Measurements from ENCODE around the gene ZBTB12. TPM values are rescaled to one million over a fixed set of nuclear protein-coding genes. Genes with fewer than 3 reads are reported as not detected.
"Not testable (repeated sequence)": the region's sequence is repeated elsewhere in the genome, so short reads cannot be mapped to it uniquely, and the experiment has no call there.

The ZBTB12 gene
- polyA plus RNA-seq, 1 donor (not counting 4 experiments of a cell fraction or from before 2014, with no cell fraction given): 0.64 TPM

GRCh38 chr6:31859923-31860322 lies 42.0 kb downstream of the ZBTB12 start:
- dilution Hi-C loops (cut with MboI; ENCODE audit: extremely low pct_ligation_motif_present, low sequenced_read_pairs): no loop called here

DNA sequence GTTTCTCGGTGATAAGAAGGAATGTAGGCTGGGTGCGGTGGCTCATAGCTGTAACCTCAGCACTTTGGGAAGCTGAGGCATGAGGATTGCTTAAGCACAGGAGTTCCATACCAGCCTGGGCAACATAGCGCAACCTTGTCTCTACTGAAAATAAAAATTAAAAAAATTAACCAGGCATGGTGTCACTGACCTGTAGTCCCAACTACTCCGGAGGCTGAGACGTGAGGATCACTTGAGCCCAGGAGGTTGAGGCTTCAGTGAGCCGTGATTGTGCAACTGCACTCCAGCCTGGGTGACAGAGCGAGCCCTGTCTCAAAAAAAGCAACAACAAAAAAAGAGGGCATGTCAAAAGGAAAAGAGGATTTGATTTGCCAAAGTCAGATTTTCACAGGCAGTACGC lies 43.2 kb downstream of the ZBTB12 start:
- H3K36me3 ChIP-seq (ENCODE audit: control insufficient read depth in 2 of 2, extremely low read depth in 1 of 2, insufficient read depth in 2 of 2, low read length in 2 of 2): peaks cover 15 to 16% of the 10 kb centered on the region in 2 experiments
- dilution Hi-C loops (cut with MboI; ENCODE audit: extremely low pct_ligation_motif_present, low sequenced_read_pairs): no loop called here
- FAIRE-seq (no peak), DNase-seq (ENCODE audit: low read depth, low spot score) (no peak)
- no peak overlapping the region for H3K27ac ChIP-seq (ENCODE audit: control insufficient read depth, insufficient read depth, low read length)
- H3K4me2 ChIP-seq (ENCODE audit: control insufficient read depth, extremely low read depth, insufficient read depth, low read depth, low read length): no peak overlapping the region
- H4K20me1 ChIP-seq (ENCODE audit: control insufficient read depth, extremely low read depth, insufficient read depth, low read length): no peaks in the 10 kb centered on the region
- TF ChIP-seq EZH2 (IDR thresholded peaks at IDR 0.05; ENCODE audit: low read length): no peak
- no peak overlapping the region for H3K9ac ChIP-seq (ENCODE audit: control insufficient read depth, extremely low read depth, insufficient read depth, low read length)
- H3K27me3 ChIP-seq (ENCODE audit: control insufficient read depth, extremely low read depth, insufficient read depth, low read length): no peaks in the 10 kb centered on the region
- H3K9me3 ChIP-seq (ENCODE audit: control insufficient read depth, low read depth, low read length): no peaks in the 10 kb centered on the region
- no peak overlapping the region for H2AFZ ChIP-seq (ENCODE audit: control insufficient read depth, low read length)
- no peaks in the 10 kb centered on the region for H3K9me1 ChIP-seq (ENCODE audit: control insufficient read depth, extremely low read depth, insufficient read depth, low read length)
- peaks cover 12% of the 10 kb centered on the region for H3K4me1 ChIP-seq (ENCODE audit: control insufficient read depth, extremely low read depth, insufficient read depth, low read length)
- H3K79me2 ChIP-seq (ENCODE audit: control insufficient read depth, insufficient read depth, low read length): peaks cover 5% of the 10 kb centered on the region
- no peak overlapping the region for H3K4me3 ChIP-seq (ENCODE audit: control insufficient read depth in 2 of 3, extremely low read depth in 1 of 3, insufficient read depth in 2 of 3, low read depth in 1 of 3, low read length in 3 of 3)

More at GRCh38 chr6:31859923-31860322, 42.0 kb downstream of the ZBTB12 start:
- FAIRE-seq: no peak
- Histone ChIP-seq H3K4me2 (ENCODE audit: control insufficient read depth, extremely low read depth, insufficient read depth, low read depth, low read length) (no peak overlapping the region), H3K27me3 (ENCODE audit: control insufficient read depth, extremely low read depth, insufficient read depth, low read length) (no peaks in the 10 kb centered on the region), H3K9ac (ENCODE audit: control insufficient read depth, extremely low read depth, insufficient read depth, low read length) (no peak overlapping the region), H4K20me1 (ENCODE audit: control insufficient read depth, extremely low read depth, insufficient read depth, low read length) (no peaks in the 10 kb centered on the region), H3K36me3 (ENCODE audit: control insufficient read depth in 2 of 2, extremely low read depth in 1 of 2, insufficient read depth in 2 of 2, low read length in 2 of 2) (peaks cover 15 to 16% of the 10 kb centered on the region in 2 experiments), H3K4me1 (ENCODE audit: control insufficient read depth, extremely low read depth, insufficient read depth, low read length) (peaks cover 12% of the 10 kb centered on the region), H3K27ac (ENCODE audit: control insufficient read depth, insufficient read depth, low read length) (no peak overlapping the region), H3K4me3 (ENCODE audit: control insufficient read depth in 2 of 3, extremely low read depth in 1 of 3, insufficient read depth in 2 of 3, low read depth in 1 of 3, low read length in 3 of 3) (no peak overlapping the region), H3K9me3 (ENCODE audit: control insufficient read depth, low read depth, low read length) (no peaks in the 10 kb centered on the region), H3K9me1 (ENCODE audit: control insufficient read depth, extremely low read depth, insufficient read depth, low read length) (no peaks in the 10 kb centered on the region), H3K79me2 (ENCODE audit: control insufficient read depth, insufficient read depth, low read length) (peaks cover 5% of the 10 kb centered on the region), H2AFZ (ENCODE audit: control insufficient read depth, low read length) (no peak overlapping the region)
- no peak for DNase-seq (ENCODE audit: low read depth, low spot score)
- TF ChIP-seq, protein P1, sequence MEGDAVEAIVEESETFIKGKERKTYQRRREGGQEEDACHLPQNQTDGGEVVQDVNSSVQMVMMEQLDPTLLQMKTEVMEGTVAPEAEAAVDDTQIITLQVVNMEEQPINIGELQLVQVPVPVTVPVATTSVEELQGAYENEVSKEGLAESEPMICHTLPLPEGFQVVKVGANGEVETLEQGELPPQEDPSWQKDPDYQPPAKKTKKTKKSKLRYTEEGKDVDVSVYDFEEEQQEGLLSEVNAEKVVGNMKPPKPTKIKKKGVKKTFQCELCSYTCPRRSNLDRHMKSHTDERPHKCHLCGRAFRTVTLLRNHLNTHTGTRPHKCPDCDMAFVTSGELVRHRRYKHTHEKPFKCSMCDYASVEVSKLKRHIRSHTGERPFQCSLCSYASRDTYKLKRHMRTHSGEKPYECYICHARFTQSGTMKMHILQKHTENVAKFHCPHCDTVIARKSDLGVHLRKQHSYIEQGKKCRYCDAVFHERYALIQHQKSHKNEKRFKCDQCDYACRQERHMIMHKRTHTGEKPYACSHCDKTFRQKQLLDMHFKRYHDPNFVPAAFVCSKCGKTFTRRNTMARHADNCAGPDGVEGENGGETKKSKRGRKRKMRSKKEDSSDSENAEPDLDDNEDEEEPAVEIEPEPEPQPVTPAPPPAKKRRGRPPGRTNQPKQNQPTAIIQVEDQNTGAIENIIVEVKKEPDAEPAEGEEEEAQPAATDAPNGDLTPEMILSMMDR (optimal IDR thresholded peaks at IDR 0.05 in 1 of 3, IDR thresholded peaks at IDR 0.05 in 1 of 3, conservative IDR thresholded peaks at IDR 0.05 in 1 of 3; ENCODE audit: extremely low read depth in 1 of 3, insufficient read depth in 2 of 3, low read length in 3 of 3): no peak
- no peak for TF ChIP-seq EZH2 (IDR thresholded peaks at IDR 0.05; ENCODE audit: low read length)

GRCh38 chr6:31857774-31858173 lies 44.1 kb downstream of the ZBTB12 start:
- H3K27me3 ChIP-seq (ENCODE audit: control insufficient read depth, extremely low read depth, insufficient read depth, low read length); H2AFZ ChIP-seq (ENCODE audit: control insufficient read depth, low read length); H3K9ac ChIP-seq (ENCODE audit: control insufficient read depth, extremely low read depth, insufficient read depth, low read length); H3K4me2 ChIP-seq (ENCODE audit: control insufficient read depth, extremely low read depth, insufficient read depth, low read depth, low read length); H3K27ac ChIP-seq (ENCODE audit: control insufficient read depth, insufficient read depth, low read length); dilution Hi-C loops (cut with MboI; ENCODE audit: extremely low pct_ligation_motif_present, low sequenced_read_pairs); H3K4me1 ChIP-seq (ENCODE audit: control insufficient read depth, extremely low read depth, insufficient read depth, low read length); H3K9me3 ChIP-seq (ENCODE audit: control insufficient read depth, low read depth, low read length); H3K9me1 ChIP-seq (ENCODE audit: control insufficient read depth, extremely low read depth, insufficient read depth, low read length); H4K20me1 ChIP-seq (ENCODE audit: control insufficient read depth, extremely low read depth, insufficient read depth, low read length); H3K4me3 ChIP-seq (ENCODE audit: control insufficient read depth in 2 of 3, extremely low read depth in 1 of 3, insufficient read depth in 2 of 3, low read depth in 1 of 3, low read length in 3 of 3); H3K79me2 ChIP-seq (ENCODE audit: control insufficient read depth, insufficient read depth, low read length); FAIRE-seq; DNase-seq (ENCODE audit: low read depth, low spot score): not testable (repeated sequence)
- H3K36me3 ChIP-seq (ENCODE audit: control insufficient read depth in 2 of 2, extremely low read depth in 1 of 2, insufficient read depth in 2 of 2, low read length in 2 of 2): peaks cover 15 to 16% of the 10 kb centered on the region in 2 experiments

DNA sequence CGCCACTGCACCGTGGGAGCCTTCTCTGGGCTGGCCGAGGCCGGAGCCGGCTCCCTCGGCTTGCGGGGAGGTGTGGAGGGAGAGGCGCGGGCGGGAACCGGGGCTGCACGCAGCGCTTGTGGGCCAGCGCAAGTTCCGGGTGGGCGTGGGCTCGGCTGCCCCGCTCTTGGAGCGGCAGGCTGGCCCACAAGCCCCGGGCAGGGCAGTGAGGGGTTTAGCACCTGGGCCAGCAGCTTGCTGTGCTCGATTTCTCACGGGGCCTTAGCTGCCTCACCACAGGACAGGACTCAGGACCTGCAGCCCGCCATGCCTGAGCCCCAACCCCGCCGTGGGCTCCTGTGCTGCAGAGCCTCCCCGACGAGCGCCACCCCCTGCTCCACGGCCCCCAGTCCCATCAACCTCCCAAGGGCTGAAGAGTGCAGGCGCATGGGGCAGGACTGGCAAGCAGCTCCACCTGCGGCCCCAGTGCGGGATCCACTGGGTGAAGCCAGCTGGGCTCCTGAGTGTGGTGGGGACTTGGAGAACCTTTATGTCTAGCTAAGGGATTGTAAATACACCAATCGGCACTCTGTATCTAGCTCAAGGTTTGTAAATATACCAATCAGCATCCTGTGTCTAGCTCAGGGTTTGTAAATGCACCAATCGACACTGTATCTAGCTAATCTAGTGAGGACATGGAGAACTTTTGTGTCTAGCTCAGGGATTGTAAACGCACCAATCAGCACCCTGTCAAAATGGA lies 49.7 kb downstream of the ZBTB12 start:
- H2AFZ ChIP-seq (ENCODE audit: control insufficient read depth, low read length); H4K20me1 ChIP-seq (ENCODE audit: control insufficient read depth, extremely low read depth, insufficient read depth, low read length); H3K9me3 ChIP-seq (ENCODE audit: control insufficient read depth, low read depth, low read length); H3K27me3 ChIP-seq (ENCODE audit: control insufficient read depth, extremely low read depth, insufficient read depth, low read length); H3K9me1 ChIP-seq (ENCODE audit: control insufficient read depth, extremely low read depth, insufficient read depth, low read length); FAIRE-seq; H3K9ac ChIP-seq (ENCODE audit: control insufficient read depth, extremely low read depth, insufficient read depth, low read length); H3K36me3 ChIP-seq (ENCODE audit: control insufficient read depth in 2 of 2, extremely low read depth in 1 of 2, insufficient read depth in 2 of 2, low read length in 2 of 2); H3K4me2 ChIP-seq (ENCODE audit: control insufficient read depth, extremely low read depth, insufficient read depth, low read depth, low read length); DNase-seq (ENCODE audit: low read depth, low spot score); H3K4me1 ChIP-seq (ENCODE audit: control insufficient read depth, extremely low read depth, insufficient read depth, low read length); H3K79me2 ChIP-seq (ENCODE audit: control insufficient read depth, insufficient read depth, low read length); H3K27ac ChIP-seq (ENCODE audit: control insufficient read depth, insufficient read depth, low read length); dilution Hi-C loops (cut with MboI; ENCODE audit: extremely low pct_ligation_motif_present, low sequenced_read_pairs); H3K4me3 ChIP-seq (ENCODE audit: control insufficient read depth in 2 of 3, extremely low read depth in 1 of 3, insufficient read depth in 2 of 3, low read depth in 1 of 3, low read length in 3 of 3): not testable (repeated sequence)

All from keratinocyte (primary cell).